ENCODE results near the gene OR2A14.
"Not testable (repeated sequence)": the region's sequence is repeated elsewhere in the genome, so short reads cannot be mapped to it uniquely, and the experiment has no call there.

The OR2A14 gene

GRCh38 chr7:144164784-144165183, 41.8 kb downstream of the OR2A14 start:
- no peak for DNase-seq

- DNase-seq, result not testable (repeated sequence)
These were observed 48.8 kb downstream of the OR2A14 start for GRCh38 chr7:144171594-144172350.

DNA sequence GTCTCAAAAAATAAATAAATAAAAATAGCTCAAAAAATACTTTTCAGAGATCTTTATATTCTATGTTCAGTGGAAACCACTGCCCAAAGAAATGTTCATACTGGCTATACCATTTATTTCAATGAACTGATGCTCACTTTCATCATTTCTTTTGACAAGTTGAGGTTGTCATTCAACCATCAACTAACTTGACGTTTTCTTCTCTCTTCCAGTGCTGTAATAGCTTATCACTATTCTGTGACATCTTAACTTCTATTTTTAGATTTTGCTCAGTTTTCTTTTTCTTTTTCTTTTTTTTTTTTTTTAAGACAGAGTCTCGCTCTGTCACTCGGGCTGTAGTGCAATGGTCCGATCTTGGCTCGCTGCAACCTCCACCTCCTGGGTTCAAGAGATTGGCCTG, 51.6 kb downstream of the OR2A14 start:
- DNase-seq, result no peak

DNA sequence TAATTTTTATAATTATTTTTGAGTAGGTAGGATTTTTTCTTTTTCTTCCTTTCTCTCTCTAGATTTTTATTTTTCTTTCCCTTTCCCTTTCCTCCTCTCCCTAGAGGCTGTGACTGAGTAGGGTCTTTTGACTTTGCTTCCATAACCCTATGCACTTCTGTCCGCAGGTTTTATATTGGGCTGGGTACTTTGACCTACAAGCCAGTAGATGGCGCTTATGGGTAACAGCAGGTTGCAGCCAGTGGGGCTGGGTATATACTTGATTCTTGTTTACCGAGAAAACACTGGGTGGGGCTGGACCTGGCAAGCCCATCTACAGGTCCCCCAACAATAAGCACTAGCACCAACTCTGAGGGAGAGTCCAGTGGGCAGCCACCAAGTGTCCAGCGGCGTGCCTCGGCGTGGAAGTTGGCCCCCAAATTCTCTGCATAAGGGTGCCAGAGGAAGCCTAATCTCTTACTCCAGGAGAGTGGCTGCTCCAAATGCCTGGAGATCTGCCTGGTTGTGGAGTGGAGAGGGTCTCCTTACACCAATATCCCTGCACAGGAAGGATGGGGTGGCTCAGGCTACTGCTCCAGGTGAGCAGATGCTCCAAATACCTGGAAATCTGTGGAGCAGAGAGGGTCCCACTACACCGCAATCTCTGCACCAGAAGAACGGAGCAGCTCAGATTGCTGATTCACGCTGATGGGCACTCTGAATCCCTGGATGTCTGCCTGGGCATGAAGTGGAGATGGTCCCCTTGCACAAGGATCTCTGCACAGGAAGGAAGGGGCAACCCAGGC, 55.6 kb downstream of the OR2A14 start:
- DNase-seq, result peak; percentile 18

- not testable (repeated sequence) for DNase-seq
These were observed 56.1 kb downstream of the OR2A14 start for GRCh38 chr7:144179165-144179479.
